Loucy (cell line): ENCODE data around the gene EZH2.

Experiments
- CTCF ChIP-seq: fragments of 200-600 bp; sonication (generic); conservative IDR thresholded peaks from 2 replicates; pipeline ENCODE4 v1.5.1; 2014; ENCODE audit warnings: mild to moderate bottlenecking, antibody characterized with exemption, low read length
- EZH2phosphoT487 ChIP-seq: fragments of 200-600 bp; IDR thresholded peaks from 2 replicates; pipeline ENCODE4 v1.6.1; 2018; ENCODE audit warnings: antibody characterized with exemption, mild to moderate bottlenecking, moderate library complexity, borderline replicate concordance

- TF ChIP-seq CTCF (no peak), EZH2phosphoT487 (no peak)
Observed at GRCh38 chr7:148901178-148901577, 17.1 kb upstream of the EZH2 start.
